GM08714 (cell line): ENCODE results near the gene CCDC112.

Source experiments
- H3K4me3 ChIP-seq: fragments of 200-500 bp; sonication (Bioruptor generic); 2 replicates; pipeline ENCODE4 v1.5.1; 2014; ENCODE audit warnings: mild to moderate bottlenecking, low read length, inconsistent platforms
- ZNF274 ChIP-seq: IDR thresholded peaks from 2 replicates; pipeline ENCODE4 v1.6.1; 2012; ENCODE audit warnings: mild to moderate bottlenecking, low read depth, low read length

Gene CCDC112

DNA sequence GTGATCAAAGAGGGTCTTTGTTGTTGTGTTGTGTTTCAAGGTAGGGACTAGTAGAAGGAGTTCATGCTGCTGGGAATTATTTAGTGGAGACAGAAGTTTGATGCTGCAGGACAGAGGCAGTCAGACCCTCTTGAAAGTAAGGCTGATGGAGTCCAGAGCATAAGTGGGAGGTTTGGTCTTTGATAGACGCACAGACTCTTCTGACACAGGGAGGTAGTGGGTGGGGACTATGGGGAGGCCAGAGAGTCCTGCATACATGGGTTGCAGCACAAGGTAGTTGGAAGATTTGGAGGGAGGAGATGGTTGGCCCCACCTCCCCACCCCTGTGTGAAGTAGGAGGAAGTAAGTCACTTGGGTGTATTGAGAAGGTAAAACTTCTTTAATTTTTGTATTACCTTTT is 2.4 kb upstream of the CCDC112 start:
- TF ChIP-seq ZNF274 = no peak
- H3K4me3 ChIP-seq = no peak overlapping the region

DNA sequence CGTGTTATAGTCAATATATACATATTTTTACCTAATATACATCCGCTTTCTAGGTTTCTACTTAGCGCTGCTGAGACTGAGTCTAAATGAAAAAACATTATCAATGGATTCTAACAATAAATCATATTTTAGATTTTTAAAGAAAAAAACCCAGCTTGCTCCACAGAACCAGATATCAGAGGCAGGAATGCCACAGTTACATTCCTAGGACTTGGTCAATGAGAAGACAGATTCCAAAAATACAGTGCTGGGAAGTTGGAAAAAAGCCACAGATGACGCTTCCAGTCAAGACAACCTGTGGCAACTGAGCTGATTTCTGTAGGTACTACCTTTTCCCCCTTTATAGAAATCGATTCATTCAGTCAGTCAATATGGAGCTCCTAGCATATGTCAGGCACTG is 577 bp upstream of the CCDC112 start:
- TF ChIP-seq ZNF274 = no peak
- 0 out of 2 replicates have a peak overlapping the region, but pooled peaks have one; percentile 34 for H3K4me3 ChIP-seq

GRCh38 chr5:115295777-115296123 is 704 bp downstream of the CCDC112 start:
- no peak for TF ChIP-seq ZNF274
- H3K4me3 ChIP-seq = peak overlapping the region; percentile 78

- TF ChIP-seq ZNF274 = no peak
Measured at GRCh38 chr5:115291397-115291796, 5.1 kb downstream of the CCDC112 start.

DNA sequence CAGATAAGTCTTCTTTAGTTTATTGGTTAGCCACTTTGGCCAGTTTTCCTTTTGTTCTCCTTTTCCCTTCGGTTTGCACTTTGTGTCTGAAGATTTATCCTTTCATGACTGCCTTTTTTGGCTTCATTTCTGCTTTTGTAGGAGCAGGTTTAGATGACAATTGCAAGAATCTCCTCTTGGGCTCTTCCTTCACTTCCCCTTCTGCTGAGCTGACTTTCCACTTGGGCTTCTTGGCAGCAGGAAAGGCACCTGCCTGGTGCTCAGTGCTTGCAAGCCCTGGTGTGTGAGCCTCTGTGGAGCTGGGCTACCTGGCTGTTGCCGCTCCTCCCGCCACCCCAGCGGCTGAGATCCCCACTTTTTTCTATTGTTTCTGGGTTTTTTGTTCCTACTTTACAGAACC is 7.3 kb downstream of the CCDC112 start:
- H3K4me3 ChIP-seq = no peak overlapping the region
- TF ChIP-seq ZNF274 = no peak

More at GRCh38 chr5:115291397-115291796, 5.1 kb downstream of the CCDC112 start:
- H3K4me3 ChIP-seq = no peak overlapping the region

DNA sequence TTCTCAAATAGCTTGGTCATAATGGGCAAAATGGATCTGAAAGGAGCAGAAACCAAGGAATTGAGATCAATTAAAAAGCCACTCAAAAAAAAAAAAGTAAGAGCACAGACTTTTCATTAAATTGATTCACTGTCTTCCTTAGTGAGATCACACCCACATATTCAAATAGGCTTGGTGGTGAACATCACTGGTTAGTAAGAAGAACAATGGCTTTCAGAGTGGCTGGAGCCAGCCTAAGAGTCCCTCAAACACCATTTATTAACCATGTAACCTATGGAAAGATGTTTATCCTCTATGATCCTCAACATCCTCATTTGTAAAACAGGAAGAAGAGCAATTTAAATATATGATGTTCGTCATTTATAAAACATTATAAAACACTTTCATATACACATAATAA is 12.4 kb downstream of the CCDC112 start:
- TF ChIP-seq ZNF274 = no peak
- no peak overlapping the region for H3K4me3 ChIP-seq

DNA sequence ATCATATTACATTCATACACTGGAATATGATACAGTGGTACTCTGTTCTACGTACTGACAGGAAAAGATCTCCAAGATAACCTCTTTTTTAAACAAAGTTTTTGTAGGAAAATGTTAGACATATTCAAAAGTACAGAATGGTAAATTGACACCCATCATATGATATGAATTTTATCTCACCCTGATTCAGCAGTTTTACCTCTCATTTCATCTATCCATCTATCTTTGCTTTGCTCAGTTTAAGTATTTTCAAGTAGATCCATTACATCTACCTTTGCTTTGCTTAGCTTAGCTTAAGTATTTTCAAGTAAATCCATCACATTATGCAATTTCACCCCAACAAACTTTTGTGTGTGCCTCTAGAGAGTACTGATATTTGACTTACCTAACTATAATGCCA is 14.3 kb downstream of the CCDC112 start:
- no peak for TF ChIP-seq ZNF274
- H3K4me3 ChIP-seq = no peak overlapping the region

DNA sequence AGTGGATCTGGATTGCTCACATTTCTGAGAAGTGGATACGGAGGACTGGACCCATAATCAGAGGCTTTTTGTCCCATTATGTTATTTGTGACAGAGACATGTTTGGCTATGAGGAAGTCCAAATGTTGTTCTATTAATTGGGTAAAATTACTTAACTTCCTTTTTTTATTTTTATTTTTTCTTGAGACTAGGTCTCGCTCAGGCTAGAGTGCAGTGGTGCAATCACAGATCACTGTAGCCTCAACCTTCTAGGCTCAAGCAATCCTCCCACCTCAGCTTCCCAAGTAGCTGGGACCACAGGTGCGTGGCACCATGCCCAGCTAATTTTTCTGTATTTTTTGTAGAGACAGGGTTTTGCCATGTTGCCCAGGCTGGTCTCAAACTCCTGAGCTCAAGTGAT is 21.9 kb downstream of the CCDC112 start:
- no peak for TF ChIP-seq ZNF274
- no peak overlapping the region for H3K4me3 ChIP-seq

DNA sequence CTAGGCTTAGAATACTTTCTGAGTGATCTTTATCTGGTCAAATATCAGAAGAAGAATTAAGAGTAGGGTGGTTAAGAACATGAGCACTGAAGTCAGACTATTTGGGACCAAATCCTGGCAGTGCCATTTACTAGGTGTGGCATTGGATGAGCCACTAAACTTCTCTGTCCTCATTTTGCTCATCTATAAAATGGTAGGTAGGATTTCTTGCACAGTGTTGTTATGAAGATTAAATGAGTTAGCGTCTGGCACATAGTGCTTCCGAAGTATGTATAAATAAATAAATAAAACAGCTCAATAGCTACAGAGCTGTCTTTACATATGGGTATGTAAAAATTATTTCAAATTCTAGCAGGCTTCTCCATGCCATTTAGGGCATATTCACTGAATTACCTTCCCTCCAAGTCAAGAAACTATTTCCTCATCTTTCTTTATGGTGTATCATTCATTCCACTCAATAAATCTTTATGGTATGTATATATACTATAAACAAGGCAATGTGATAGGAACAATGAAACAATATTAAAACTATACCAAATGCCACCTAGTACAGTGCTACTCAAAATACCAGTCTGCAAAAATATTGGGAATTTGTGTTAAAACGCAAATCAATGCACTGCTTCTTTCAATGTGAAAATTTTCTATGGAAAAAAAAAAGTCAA is 24.0 kb downstream of the CCDC112 start:
- no peak for TF ChIP-seq ZNF274
- H3K4me3 ChIP-seq = no peak overlapping the region

GRCh38 chr5:115271295-115272050 is 25.0 kb downstream of the CCDC112 start:
- TF ChIP-seq ZNF274 = no peak
- no peak overlapping the region for H3K4me3 ChIP-seq

DNA sequence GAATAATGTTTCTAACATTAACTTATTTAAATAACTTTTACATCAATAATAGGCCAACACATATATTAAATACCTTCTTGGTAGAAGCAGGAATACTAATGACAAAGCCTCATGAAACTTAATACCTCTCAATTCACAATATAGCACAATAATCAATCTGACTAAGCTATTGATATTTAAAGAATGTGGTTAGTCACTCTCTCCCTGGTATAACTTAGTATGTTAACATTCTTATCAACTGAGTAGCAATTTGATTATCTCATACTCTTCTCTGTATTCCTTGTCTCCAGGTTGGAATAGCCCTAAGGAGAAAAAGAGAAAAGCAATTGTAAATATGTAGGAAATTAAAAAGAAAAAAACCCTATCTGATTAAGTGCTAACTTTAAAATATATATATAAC is 28.8 kb downstream of the CCDC112 start:
- H3K4me3 ChIP-seq = no peak overlapping the region
- no peak for TF ChIP-seq ZNF274

- no peak overlapping the region for H3K4me3 ChIP-seq
- no peak for TF ChIP-seq ZNF274
Measured at GRCh38 chr5:115265220-115265619, 31.2 kb downstream of the CCDC112 start.

- TF ChIP-seq ZNF274 = no peak
- no peak overlapping the region for H3K4me3 ChIP-seq
Measured at GRCh38 chr5:115264786-115265185, 31.7 kb downstream of the CCDC112 start.

DNA sequence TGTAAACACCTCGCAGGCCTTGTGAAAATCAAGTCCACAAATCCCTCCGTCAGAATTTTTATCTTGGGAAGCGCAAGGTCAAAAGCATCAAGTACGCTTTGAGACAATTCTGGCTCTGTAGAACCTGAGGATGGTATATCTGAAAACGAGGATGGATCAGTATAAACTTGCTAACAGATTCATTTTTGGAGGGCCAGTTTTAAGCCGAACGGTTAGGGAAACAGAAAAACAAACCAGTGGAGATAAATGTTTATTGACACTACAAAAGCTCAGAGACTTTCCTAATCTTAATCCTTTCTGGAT is 33.4 kb downstream of the CCDC112 start:
- peak overlapping the region; percentile 74 for H3K4me3 ChIP-seq
- TF ChIP-seq ZNF274 = no peak

DNA sequence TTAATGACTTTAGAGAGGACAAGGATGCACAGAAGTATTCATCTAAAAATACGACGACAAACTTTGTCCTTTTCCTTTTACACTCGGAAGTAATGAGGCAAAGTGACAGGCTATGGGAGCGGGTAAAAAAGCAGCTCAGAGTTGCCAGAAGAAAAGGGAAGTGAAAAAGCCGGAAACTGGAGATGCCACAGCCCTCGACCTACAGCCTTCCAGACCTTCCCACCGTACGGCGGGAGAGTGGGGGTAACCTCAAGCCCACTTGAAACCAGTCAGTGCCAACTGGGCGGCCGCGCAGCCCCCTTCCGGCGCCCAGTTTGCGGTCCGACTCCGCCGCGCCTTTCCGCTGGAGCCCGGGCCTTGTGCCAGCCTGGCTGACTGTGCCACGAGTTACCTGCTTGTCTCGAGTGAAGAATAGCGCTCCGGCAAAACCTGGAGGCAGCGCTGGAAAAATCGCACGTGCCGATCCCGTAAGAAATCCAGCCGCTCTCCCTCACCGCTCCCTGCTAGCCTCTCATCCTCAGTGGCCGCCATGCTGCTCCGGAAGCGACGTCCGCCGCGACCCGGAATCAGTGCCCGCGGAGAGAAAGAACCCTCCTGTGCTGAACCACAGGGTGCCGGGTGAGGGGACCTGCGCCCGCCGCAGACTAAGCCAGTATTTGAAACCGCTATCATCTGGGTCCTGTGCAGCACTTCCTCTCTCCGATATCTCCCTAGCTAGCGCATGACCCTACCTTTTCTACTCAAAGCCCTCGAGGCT is 34.0 kb downstream of the CCDC112 start, which contains the start of gene PGGT1B:
TSS of gene PGGT1B (minus strand) at position 557 of the 757 bp plus-strand sequence. CDS start at position 531, 26 bp downstream.
- H3K4me3 ChIP-seq = peak within 1 kb of the TSS; percentile 74
- no peak for TF ChIP-seq ZNF274
